BLaER1 (cell line): Measurements from ENCODE around the gene LRRC45.
"Not testable (repeated sequence)": the region's sequence is repeated elsewhere in the genome, so short reads cannot be mapped to it uniquely, and the experiment has no call there.

Source experiments
- H3K27ac ChIP-seq: shearing (Covaris generic); formaldehyde crosslinking; 2 replicates; pipeline ENCODE4 v1.8.1; 2022
- H3K27me3 ChIP-seq: shearing (Covaris generic); formaldehyde crosslinking; 2 replicates; pipeline ENCODE4 v1.8.1; 2022
- H3K36me3 ChIP-seq: shearing (Covaris generic); formaldehyde crosslinking; 2 replicates; pipeline ENCODE4 v1.8.1; 2022
- H3K4me1 ChIP-seq: shearing (Covaris generic); formaldehyde crosslinking; 2 replicates; pipeline ENCODE4 v1.8.1; 2022
- H3K4me2 ChIP-seq: shearing (Covaris generic); formaldehyde crosslinking; 2 replicates; pipeline ENCODE4 v1.8.1; 2022
- H3K4me3 ChIP-seq: shearing (Covaris generic); formaldehyde crosslinking; 2 replicates; pipeline ENCODE4 v1.8.1; 2022
- H3K9ac ChIP-seq: shearing (Covaris generic); formaldehyde crosslinking; 2 replicates; pipeline ENCODE4 v1.8.1; 2022
- H3K9me3 ChIP-seq: shearing (Covaris generic); formaldehyde crosslinking; 2 replicates; pipeline ENCODE4 v1.8.1; 2022
- H4K20me1 ChIP-seq: shearing (Covaris generic); formaldehyde crosslinking; 2 replicates; pipeline ENCODE4 v1.8.1; 2022
- Cebpa-rat ChIP-seq: shearing (Covaris generic); IDR thresholded peaks from 2 replicates; pipeline ENCODE4 v1.8.1; 2022

LRRC45 gene

GRCh38 chr17:82037889-82038195 lies 14.7 kb downstream of the LRRC45 start:
- Histone ChIP-seq H3K27me3 (peaks cover 8% of the 10 kb centered on the region; the same call in 1 of the 2 replicates), H3K9ac (no peak overlapping the region), H3K27ac (no peak overlapping the region), H3K9me3 (no peaks in the 10 kb centered on the region), H3K4me3 (peak overlapping the region; percentile 83), H3K4me2 (peak overlapping the region; percentile 100), H4K20me1 (peaks cover 31% of the 10 kb centered on the region), H3K4me1 (peaks cover 40% of the 10 kb centered on the region), H3K36me3 (0 out of 2 replicates have a peak, but pooled peaks cover 5% of the 10 kb centered on the region)
- no peak for TF ChIP-seq Cebpa-rat

DNA sequence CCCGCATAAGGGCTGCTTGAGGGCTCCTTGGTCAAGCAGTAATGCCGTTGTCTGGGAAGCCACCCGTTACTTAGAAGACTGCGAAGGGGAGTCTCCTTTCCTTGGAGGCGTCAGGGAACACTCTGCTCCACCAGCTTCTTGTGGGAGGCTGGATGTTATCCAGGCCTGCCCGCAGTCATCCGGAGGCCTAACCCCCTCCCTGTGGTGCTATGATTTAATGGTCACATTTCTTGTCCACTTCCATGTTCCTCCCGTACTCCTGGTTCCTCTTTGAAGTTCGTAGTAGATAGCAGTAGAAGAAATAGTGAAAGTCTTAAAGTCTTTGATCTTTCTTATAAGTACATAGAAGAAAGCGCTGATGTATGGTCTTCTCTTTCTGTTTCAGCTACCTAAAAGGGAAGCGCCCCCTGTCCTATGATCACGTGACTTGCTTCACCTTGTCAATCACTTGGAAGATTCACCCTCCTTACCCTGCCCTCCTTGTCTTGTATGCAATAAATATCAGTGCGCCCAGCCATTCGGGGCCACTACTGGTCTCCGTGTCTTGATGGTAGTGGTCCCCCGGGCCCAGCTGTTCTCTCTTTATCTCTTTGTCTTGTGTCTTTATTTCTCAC lies 15.8 kb downstream of the LRRC45 start:
- not testable (repeated sequence) for H3K4me3 ChIP-seq, H3K4me2 ChIP-seq, H3K36me3 ChIP-seq, H3K9me3 ChIP-seq, H3K27ac ChIP-seq, H3K9ac ChIP-seq, H3K27me3 ChIP-seq
- Histone ChIP-seq H3K4me1 (peaks cover 31% of the 10 kb centered on the region), H4K20me1 (peaks cover 23% of the 10 kb centered on the region)

DNA sequence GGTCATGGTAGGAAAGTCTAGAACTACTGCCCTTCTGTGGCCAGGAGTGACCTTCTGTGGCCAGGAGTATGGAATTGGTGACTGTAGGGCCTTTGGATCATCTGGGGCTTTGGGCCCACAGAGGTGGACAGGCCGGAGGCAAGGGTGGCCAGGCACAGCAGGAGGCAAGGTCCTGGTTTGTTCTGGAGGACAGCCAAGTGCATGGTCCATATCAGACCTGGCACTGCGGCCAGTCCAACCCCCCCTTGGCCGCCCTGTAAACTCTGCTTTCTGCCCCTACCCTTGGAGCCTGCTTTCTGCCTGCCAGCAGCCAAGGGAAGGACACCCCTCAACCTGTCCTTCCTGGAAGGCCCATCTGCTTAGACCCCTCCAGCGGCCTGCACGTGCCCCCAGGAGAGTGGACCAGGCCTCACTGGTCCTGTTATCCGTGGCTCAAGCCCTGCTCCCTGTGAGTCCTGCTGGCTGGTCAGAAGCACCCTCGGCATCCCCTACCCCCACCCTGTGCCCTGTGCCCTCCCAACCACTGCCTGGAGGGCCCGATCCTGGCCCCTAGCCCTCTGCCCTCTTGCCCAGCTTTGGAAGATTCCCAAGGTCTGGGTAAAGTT lies 16.7 kb downstream of the LRRC45 start:
- Histone ChIP-seq H3K4me2 (no peak overlapping the region), H3K9me3 (no peaks in the 10 kb centered on the region), H3K4me3 (no peak overlapping the region), H4K20me1 (peaks cover 22% of the 10 kb centered on the region), H3K4me1 (peaks cover 23% of the 10 kb centered on the region), H3K27me3 (no peaks in the 10 kb centered on the region), H3K36me3 (no peaks in the 10 kb centered on the region), H3K9ac (no peak overlapping the region), H3K27ac (no peak overlapping the region)
- TF ChIP-seq Cebpa-rat: no peak

DNA sequence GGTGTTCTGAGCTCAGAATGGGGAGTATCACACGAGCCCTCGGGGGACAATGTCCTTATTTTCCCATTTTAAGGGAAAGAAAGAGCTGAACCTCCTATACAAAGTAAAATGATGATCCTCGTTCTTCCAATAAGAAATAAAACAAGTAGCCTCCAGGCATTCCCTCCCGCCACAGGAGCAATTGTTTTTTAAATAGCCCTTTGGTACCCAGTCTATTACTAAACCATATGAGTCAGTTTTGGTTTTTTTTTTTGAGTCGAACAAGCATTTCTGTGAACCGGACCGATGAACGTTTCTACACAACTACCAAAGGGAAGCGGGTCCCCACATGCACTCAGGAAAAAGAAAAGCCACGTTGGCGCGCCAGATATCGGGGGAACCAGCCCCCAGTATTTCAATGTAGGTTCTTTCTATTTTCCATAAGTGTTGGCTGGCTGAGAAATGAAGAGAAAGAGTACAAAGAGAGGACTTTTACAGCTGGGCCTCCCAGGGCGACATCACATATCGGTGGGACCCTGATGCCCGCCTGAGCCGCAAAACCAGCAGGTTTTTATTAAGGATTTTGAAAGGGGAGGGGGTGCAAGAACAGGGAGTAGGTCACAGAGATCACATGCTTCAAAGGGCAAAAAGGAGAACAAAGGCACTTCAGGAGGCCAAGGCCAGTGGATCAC lies 18.2 kb downstream of the LRRC45 start:
- Histone ChIP-seq H3K27me3 (no peaks in the 10 kb centered on the region), H3K27ac (no peak overlapping the region), H3K36me3 (no peaks in the 10 kb centered on the region), H3K4me1 (peaks cover 12% of the 10 kb centered on the region), H3K9me3 (no peaks in the 10 kb centered on the region), H4K20me1 (peaks cover 8% of the 10 kb centered on the region), H3K4me2 (no peak overlapping the region), H3K9ac (no peak overlapping the region), H3K4me3 (no peak overlapping the region)
- no peak for TF ChIP-seq Cebpa-rat

DNA sequence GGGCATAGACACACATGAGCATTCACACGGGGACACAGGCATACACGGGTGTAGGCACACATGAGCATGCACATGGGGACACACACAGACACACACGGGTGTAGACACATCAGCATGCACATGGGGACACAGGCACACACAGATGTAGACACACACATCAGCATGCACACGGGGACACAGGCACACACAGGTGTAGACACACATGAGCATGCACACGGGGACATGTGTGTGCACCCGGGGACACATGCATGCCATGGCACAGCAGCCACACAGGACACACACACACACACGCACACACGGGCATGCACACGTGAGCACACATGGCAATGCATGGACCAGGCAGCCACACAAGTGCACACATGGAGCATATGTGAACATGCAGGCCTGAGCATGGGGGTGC lies 19.5 kb downstream of the LRRC45 start:
- H4K20me1 ChIP-seq: no peaks in the 10 kb centered on the region
- no peak for TF ChIP-seq Cebpa-rat
- no peak overlapping the region for H3K4me3 ChIP-seq
- H3K27ac ChIP-seq: no peak overlapping the region
- H3K9ac ChIP-seq: no peak overlapping the region
- no peaks in the 10 kb centered on the region for H3K9me3 ChIP-seq
- H3K36me3 ChIP-seq: peaks cover 11% of the 10 kb centered on the region
- H3K4me2 ChIP-seq: no peak overlapping the region
- H3K27me3 ChIP-seq: no peaks in the 10 kb centered on the region
- H3K4me1 ChIP-seq: peaks cover 6% of the 10 kb centered on the region

GRCh38 chr17:82043507-82043906 lies 20.4 kb downstream of the LRRC45 start:
- no peaks in the 10 kb centered on the region for H3K27me3 ChIP-seq
- peaks cover 20% of the 10 kb centered on the region for H3K36me3 ChIP-seq
- H3K9me3 ChIP-seq: no peaks in the 10 kb centered on the region
- H3K4me1 ChIP-seq: no peaks in the 10 kb centered on the region
- TF ChIP-seq Cebpa-rat: no peak
- no peak overlapping the region for H3K9ac ChIP-seq
- no peak overlapping the region for H3K4me2 ChIP-seq
- no peak overlapping the region for H3K4me3 ChIP-seq
- no peak overlapping the region for H3K27ac ChIP-seq
- H4K20me1 ChIP-seq: no peaks in the 10 kb centered on the region

DNA sequence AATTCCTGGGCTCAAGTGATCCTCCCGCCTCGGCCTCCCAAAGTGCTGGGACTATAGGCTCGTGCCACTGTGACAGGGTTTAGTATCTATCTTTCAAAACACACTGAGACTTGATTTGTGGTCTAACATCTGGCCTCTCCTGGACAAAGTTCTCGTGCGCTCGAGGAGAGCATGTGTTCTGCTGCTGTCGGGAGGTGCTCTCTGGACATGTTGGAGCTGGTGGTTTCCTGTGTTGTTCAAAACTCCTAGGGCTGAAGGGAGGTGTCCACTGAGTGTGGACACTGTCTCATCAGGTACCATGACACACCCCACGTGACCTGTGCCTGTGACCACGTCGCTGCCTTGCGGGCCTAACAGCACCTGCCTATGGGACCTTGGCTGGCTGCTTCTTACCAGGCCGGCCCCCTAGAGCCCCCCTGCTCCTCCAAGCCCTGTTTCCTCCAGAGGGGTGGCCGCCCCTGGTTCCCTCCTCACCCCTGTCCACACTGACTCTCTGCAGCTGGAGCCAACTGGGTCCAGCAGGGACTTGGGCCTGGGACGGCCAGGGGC lies 22.9 kb downstream of the LRRC45 start:
- H3K27ac ChIP-seq: no peak overlapping the region
- no peaks in the 10 kb centered on the region for H3K27me3 ChIP-seq
- H3K9me3 ChIP-seq: no peaks in the 10 kb centered on the region
- H3K36me3 ChIP-seq: peaks cover 40% of the 10 kb centered on the region
- no peaks in the 10 kb centered on the region for H4K20me1 ChIP-seq
- no peak overlapping the region for H3K4me3 ChIP-seq
- no peak for TF ChIP-seq Cebpa-rat
- no peak overlapping the region for H3K4me2 ChIP-seq
- H3K4me1 ChIP-seq: peaks cover 13% of the 10 kb centered on the region
- H3K9ac ChIP-seq: no peak overlapping the region

- peaks cover 40% of the 10 kb centered on the region for H3K36me3 ChIP-seq
- TF ChIP-seq Cebpa-rat: no peak
- no peaks in the 10 kb centered on the region for H3K27me3 ChIP-seq
- H3K9ac ChIP-seq: no peak overlapping the region
- H4K20me1 ChIP-seq: peaks cover 1% of the 10 kb centered on the region; the same call in 1 of the 2 replicates
- no peak overlapping the region for H3K27ac ChIP-seq
- no peak overlapping the region for H3K4me2 ChIP-seq
- no peak overlapping the region for H3K4me3 ChIP-seq
- H3K4me1 ChIP-seq: peaks cover 14% of the 10 kb centered on the region
- H3K9me3 ChIP-seq: no peaks in the 10 kb centered on the region
Observed at GRCh38 chr17:82046903-82047302, 23.8 kb downstream of the LRRC45 start.

DNA sequence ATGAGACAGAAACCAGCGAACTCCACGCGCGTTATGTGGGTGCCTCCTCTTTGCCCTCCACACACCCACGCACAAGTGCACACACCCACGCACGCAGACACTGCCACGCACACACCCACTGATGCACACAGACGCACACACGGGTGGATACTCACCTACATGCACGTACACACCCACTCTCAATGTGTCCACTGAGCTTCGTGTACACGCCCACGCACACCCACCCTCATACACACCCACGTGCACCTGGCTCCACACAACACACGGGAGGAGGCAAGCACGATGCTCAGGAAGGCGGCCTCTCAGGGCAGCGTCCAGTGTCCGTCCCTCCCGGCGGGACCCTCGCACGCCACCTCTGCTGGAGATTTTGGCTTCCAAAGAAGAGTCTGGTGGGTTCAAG lies 24.3 kb downstream of the LRRC45 start:
- TF ChIP-seq Cebpa-rat: no peak
- Histone ChIP-seq H3K27me3 (no peaks in the 10 kb centered on the region), H4K20me1 (peaks cover 6% of the 10 kb centered on the region), H3K4me3 (no peak overlapping the region), H3K27ac (no peak overlapping the region), H3K4me1 (peaks cover 14% of the 10 kb centered on the region), H3K36me3 (peaks cover 40% of the 10 kb centered on the region), H3K9me3 (no peaks in the 10 kb centered on the region), H3K9ac (no peak overlapping the region), H3K4me2 (no peak overlapping the region)

GRCh38 chr17:82047914-82048570 lies 24.9 kb downstream of the LRRC45 start:
- Histone ChIP-seq H3K36me3 (peaks cover 40% of the 10 kb centered on the region), H3K9ac (no peak overlapping the region), H4K20me1 (peaks cover 13% of the 10 kb centered on the region), H3K9me3 (no peaks in the 10 kb centered on the region), H3K27ac (no peak overlapping the region), H3K4me3 (no peak overlapping the region), H3K4me2 (no peak overlapping the region), H3K27me3 (no peaks in the 10 kb centered on the region), H3K4me1 (peaks cover 21% of the 10 kb centered on the region)
- TF ChIP-seq Cebpa-rat: no peak
